Activated CD4-positive, alpha-beta T cell treated with anti-CD3 and anti-CD28 coated beads, Interleukin-2, amount 10 ng/mL, durations not matched to agents 24 days and 14 days (primary cell): ENCODE data around the gene NMU. TPM values are rescaled to one million over a fixed set of nuclear protein-coding genes. Genes with fewer than 3 reads are reported as not detected.
"Not testable (repeated sequence)": the region's sequence is repeated elsewhere in the genome, so short reads cannot be mapped to it uniquely, and the experiment has no call there.

ENCODE experiments used
- DNase-seq: peaks from one replicate; pipeline ENCODE4 v3.0.0; 2022
- H3K27ac Mint-ChIP-seq: one replicate; pipeline ENCODE4 v1.8.0; 2022; ENCODE audit warnings: mild to moderate bottlenecking, mixed read lengths
- H3K27me3 Mint-ChIP-seq: one replicate; pipeline ENCODE4 v1.8.0; 2022; ENCODE audit warnings: mixed read lengths
- H3K36me3 Mint-ChIP-seq: one replicate; pipeline ENCODE4 v1.8.0; 2022; ENCODE audit warnings: low read depth, mild to moderate bottlenecking, mixed read lengths
- H3K4me1 Mint-ChIP-seq: one replicate; pipeline ENCODE4 v1.8.0; 2021; ENCODE audit warnings: mixed read lengths
- H3K4me3 Mint-ChIP-seq: one replicate; pipeline ENCODE4 v1.8.0; 2022; ENCODE audit warnings: mild to moderate bottlenecking, moderate library complexity, mixed read lengths
- H3K9me3 Mint-ChIP-seq: one replicate; pipeline ENCODE4 v1.8.0; 2021; ENCODE audit warnings: mixed read lengths
- intact Hi-C: fragments of 100-400 bp; cut with micrococcal nuclease; formaldehyde crosslinking; loops from one replicate; pipeline ENCODE4 v1.15.1; 2023
- total RNA-seq: library from RNA; stranded (reverse); gene quantifications from 2 replicates; pipeline ENCODE4 v1.2.3, GENCODE V29; 2022

NMU gene
- total RNA-seq, 1 donor from 2014 or later: not detected

GRCh38 chr4:55568905-55569504 lies 67.1 kb downstream of the NMU start:
- no peak overlapping the region for H3K27ac Mint-ChIP-seq
- intact Hi-C loops: no loop called here
- no peaks in the 10 kb centered on the region for H3K4me1 Mint-ChIP-seq
- peaks cover 7% of the 10 kb centered on the region for H3K27me3 Mint-ChIP-seq
- no peaks in the 10 kb centered on the region for H3K36me3 Mint-ChIP-seq
- no peaks in the 10 kb centered on the region for H3K9me3 Mint-ChIP-seq
- no peak for DNase-seq
- H3K4me3 Mint-ChIP-seq: no peak overlapping the region

DNA sequence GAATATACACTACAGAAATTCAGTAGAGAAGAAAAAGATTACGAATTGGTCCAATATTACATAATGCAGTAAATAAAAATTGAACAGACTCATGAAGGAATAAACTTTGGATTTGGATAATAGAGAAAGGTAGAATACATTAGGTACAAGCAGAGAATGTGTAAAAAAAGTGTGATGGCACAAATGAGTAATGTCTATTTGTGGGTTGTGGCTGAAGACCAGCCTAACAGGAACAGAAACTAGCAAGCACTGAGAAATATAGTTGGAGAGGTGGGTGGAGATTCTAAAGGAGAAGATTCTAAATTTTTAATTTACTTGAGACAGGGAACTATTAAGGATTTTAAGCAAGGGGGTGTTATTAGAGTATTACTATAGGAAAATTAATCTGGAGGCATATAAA lies 74.2 kb downstream of the NMU start:
- Mint-ChIP-seq H3K27ac (no peak overlapping the region), H3K36me3 (no peaks in the 10 kb centered on the region), H3K9me3 (peaks cover 19% of the 10 kb centered on the region), H3K4me1 (peaks cover 6% of the 10 kb centered on the region), H3K27me3 (peaks cover 6% of the 10 kb centered on the region), H3K4me3 (no peak overlapping the region)
- intact Hi-C loops: loop anchor here (2.0 kb wide), 1 partner anchor 15 kb away; the partner anchor contains the start of gene CLOCK
- peak; percentile 40 for DNase-seq

GRCh38 chr4:55560096-55560495 lies 76.0 kb downstream of the NMU start:
- intact Hi-C loops: no loop called here
- H3K4me3 Mint-ChIP-seq: no peak overlapping the region
- H3K27ac Mint-ChIP-seq: no peak overlapping the region

GRCh38 chr4:55554453-55555030 lies 81.6 kb downstream of the NMU start:
- H3K4me3 Mint-ChIP-seq: no peak overlapping the region
- H3K27me3 Mint-ChIP-seq: peaks cover 32% of the 10 kb centered on the region
- DNase-seq: no peak
- peaks cover 9% of the 10 kb centered on the region for H3K4me1 Mint-ChIP-seq
- H3K36me3 Mint-ChIP-seq: no peaks in the 10 kb centered on the region
- H3K9me3 Mint-ChIP-seq: peaks cover 13% of the 10 kb centered on the region
- intact Hi-C loops: loop anchor here (5.0 to 10.0 kb wide), 2 partner anchors 370 to 582 kb away; no protein-coding TSS in a partner anchor
- no peak overlapping the region for H3K27ac Mint-ChIP-seq

More at GRCh38 chr4:55560096-55560495, 76.0 kb downstream of the NMU start:
- peaks cover 10% of the 10 kb centered on the region for H3K27me3 Mint-ChIP-seq
- H3K9me3 Mint-ChIP-seq: peaks cover 19% of the 10 kb centered on the region
- H3K4me1 Mint-ChIP-seq: peaks cover 6% of the 10 kb centered on the region
- DNase-seq: no peak
- H3K36me3 Mint-ChIP-seq: no peaks in the 10 kb centered on the region

GRCh38 chr4:55553441-55554201 lies 82.5 kb downstream of the NMU start:
- Mint-ChIP-seq H3K4me3 (no peak overlapping the region), H3K27ac (no peak overlapping the region), H3K36me3 (no peaks in the 10 kb centered on the region), H3K27me3 (peaks cover 41% of the 10 kb centered on the region), H3K9me3 (peaks cover 8% of the 10 kb centered on the region), H3K4me1 (peaks cover 9% of the 10 kb centered on the region)
- no peak for DNase-seq
- intact Hi-C loops: loop anchor here (5.0 to 10.0 kb wide), 2 partner anchors 369 to 581 kb away; no protein-coding TSS in a partner anchor

DNA sequence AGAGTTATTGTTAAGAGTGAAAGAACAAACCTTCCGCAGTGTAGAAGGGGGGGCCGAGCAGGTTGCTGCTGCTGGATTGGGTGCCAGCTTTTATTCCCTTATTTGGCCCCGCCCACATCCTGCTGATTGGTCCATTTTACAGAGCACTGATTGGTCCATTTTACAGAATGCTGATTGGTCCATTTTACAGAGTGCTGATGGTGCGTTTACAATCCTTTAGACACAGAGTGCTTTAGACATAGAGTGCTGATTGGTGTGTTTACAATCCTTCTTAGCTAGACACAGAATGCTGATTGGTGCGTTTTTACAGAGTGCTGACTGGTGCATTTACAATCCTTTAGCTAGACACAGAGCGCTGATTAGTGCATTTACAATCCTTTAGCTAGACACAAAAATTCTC lies 84.1 kb downstream of the NMU start:
- intact Hi-C loops: loop anchor here (5.0 to 10.0 kb wide), 2 partner anchors 367 to 580 kb away; no protein-coding TSS in a partner anchor
- not testable (repeated sequence) for H3K27ac Mint-ChIP-seq, H3K36me3 Mint-ChIP-seq, DNase-seq, H3K9me3 Mint-ChIP-seq, H3K4me3 Mint-ChIP-seq
- peaks cover 48% of the 10 kb centered on the region for H3K27me3 Mint-ChIP-seq
- H3K4me1 Mint-ChIP-seq: peaks cover 17% of the 10 kb centered on the region

- Mint-ChIP-seq H3K36me3 (no peaks in the 10 kb centered on the region), H3K27me3 (peaks cover 43% of the 10 kb centered on the region), H3K4me3 (no peak overlapping the region), H3K9me3 (no peaks in the 10 kb centered on the region), H3K27ac (peak overlapping the region; percentile 70), H3K4me1 (peaks cover 17% of the 10 kb centered on the region)
- intact Hi-C loops: loop anchor here (5.0 to 10.0 kb wide), 7 partner anchors 213 to 1427 kb away; partner anchors contain the start of genes NOA1 and POLR2B
- DNase-seq: peak; percentile 46
Observed at GRCh38 chr4:55549888-55550287, 86.2 kb downstream of the NMU start.

DNA sequence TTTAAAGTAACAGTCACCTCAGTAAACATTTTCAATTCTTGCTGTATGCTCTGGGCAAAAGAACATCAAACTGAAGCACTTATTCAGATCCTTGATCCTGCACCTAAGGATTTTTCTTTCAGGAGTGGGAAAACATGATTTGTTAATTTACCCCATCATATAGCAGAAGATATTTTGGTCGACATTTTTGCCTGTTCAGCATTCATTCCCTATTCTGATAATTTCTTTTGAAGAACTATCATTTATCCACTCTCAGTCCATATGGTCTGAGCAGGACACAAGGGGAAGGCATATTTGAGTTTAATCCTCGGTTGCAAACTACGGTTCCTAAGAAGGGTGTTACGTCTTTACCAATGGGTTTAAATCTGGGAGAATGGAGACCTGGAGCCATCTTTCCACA lies 88.2 kb downstream of the NMU start:
- Mint-ChIP-seq H3K9me3 (no peaks in the 10 kb centered on the region), H3K36me3 (no peaks in the 10 kb centered on the region), H3K27me3 (peaks cover 38% of the 10 kb centered on the region), H3K27ac (no peak overlapping the region), H3K4me3 (peak overlapping the region; percentile 84), H3K4me1 (peaks cover 25% of the 10 kb centered on the region)
- intact Hi-C loops: loop anchor here (2.0 to 5.0 kb wide), 7 partner anchors 15 to 1429 kb away; partner anchors contain the start of genes EXOC1, NOA1 and POLR2B
- DNase-seq: peak; percentile 41

DNA sequence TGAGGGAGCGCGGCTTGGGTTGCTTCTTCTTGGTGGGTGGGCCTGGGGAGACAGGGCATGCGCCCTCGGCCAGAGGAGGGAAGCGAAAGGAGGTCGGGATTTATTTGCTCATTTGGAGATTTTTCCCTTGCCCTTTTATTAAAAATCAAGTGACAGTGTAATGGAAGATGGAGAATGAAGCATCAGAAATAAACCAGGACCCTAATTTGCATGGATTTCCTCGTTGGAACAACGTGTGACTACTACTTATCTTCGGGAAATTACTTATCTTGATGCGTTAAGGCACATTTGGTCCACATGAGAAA lies 88.7 kb downstream of the NMU start:
- Mint-ChIP-seq H3K9me3 (no peaks in the 10 kb centered on the region), H3K27ac (peak overlapping the region; percentile 88), H3K36me3 (no peaks in the 10 kb centered on the region), H3K4me3 (peak overlapping the region; percentile 84), H3K27me3 (peaks cover 33% of the 10 kb centered on the region), H3K4me1 (peaks cover 25% of the 10 kb centered on the region)
- DNase-seq: no peak
- intact Hi-C loops: loop anchor here (2.0 to 5.0 kb wide), 7 partner anchors 15 to 1430 kb away; partner anchors contain the start of genes EXOC1, NOA1 and POLR2B

- H3K36me3 Mint-ChIP-seq: no peaks in the 10 kb centered on the region
- peak; percentile 95 for DNase-seq
- peaks cover 30% of the 10 kb centered on the region for H3K27me3 Mint-ChIP-seq
- H3K27ac Mint-ChIP-seq: peak within 1 kb of the TSS; percentile 88
- no peaks in the 10 kb centered on the region for H3K9me3 Mint-ChIP-seq
- H3K4me3 Mint-ChIP-seq: peak within 1 kb of the TSS; percentile 84
- intact Hi-C loops: loop anchor here (1.0 to 5.0 kb wide), 8 partner anchors 16 to 1430 kb away; partner anchors contain the start of genes EXOC1, NOA1, POLR2B and TMEM165
- H3K4me1 Mint-ChIP-seq: peaks cover 25% of the 10 kb centered on the region
Observed at GRCh38 chr4:55546756-55547465, 89.2 kb downstream of the NMU start, which contains the start of gene CLOCK. TSS of gene CLOCK (minus strand) at chr4:55546909. CDS start at chr4:55482785, 64,124 bp downstream.

DNA sequence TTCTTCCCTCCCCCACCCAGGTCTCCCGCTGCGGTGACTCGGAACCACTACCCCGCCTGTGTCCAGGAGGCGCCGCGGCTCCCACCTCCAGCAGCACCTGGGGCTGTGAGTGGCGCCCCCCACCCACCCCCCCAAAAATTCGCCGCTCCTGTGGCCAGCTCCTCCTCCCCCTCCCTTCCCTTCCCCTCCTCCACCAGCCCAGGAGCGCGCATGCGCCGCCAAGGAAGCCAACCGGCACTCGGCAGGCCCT lies 89.7 kb downstream of the NMU start:
- Mint-ChIP-seq H3K27ac (peak overlapping the region; percentile 40), H3K36me3 (no peaks in the 10 kb centered on the region), H3K27me3 (peaks cover 28% of the 10 kb centered on the region), H3K4me1 (peaks cover 25% of the 10 kb centered on the region), H3K9me3 (no peaks in the 10 kb centered on the region), H3K4me3 (peak overlapping the region; percentile 84)
- intact Hi-C loops: loop anchor here (1.0 to 5.0 kb wide), 8 partner anchors 16 to 1431 kb away; partner anchors contain the start of genes EXOC1, NOA1, POLR2B and TMEM165
- no peak for DNase-seq

- Mint-ChIP-seq H3K9me3 (no peaks in the 10 kb centered on the region), H3K4me3 (peak overlapping the region; percentile 84), H3K4me1 (peaks cover 25% of the 10 kb centered on the region), H3K27me3 (peaks cover 26% of the 10 kb centered on the region), H3K36me3 (no peaks in the 10 kb centered on the region), H3K27ac (peak overlapping the region; percentile 81)
- peak; percentile 88 for DNase-seq
- intact Hi-C loops: loop anchor here (1.0 to 5.0 kb wide), 9 partner anchors 17 to 1431 kb away; partner anchors contain the start of genes CEP135, EXOC1, NOA1 and POLR2B
Observed at GRCh38 chr4:55545641-55546505, 90.2 kb downstream of the NMU start.
